Urinary bladder (tissue), 4 donors: ENCODE data around the gene ST6GALNAC3. TPM values are rescaled to one million over a fixed set of nuclear protein-coding genes. Genes with fewer than 3 reads are reported as not detected.
"Not testable (repeated sequence)": the region's sequence is repeated elsewhere in the genome, so short reads cannot be mapped to it uniquely, and the experiment has no call there.

Experiments used
- DNase-seq: peaks from one replicate; pipeline ENCODE4 v3.0.0-alpha.2; 2015; ENCODE audit errors: extremely low spot score
- H3K27ac ChIP-seq: one replicate; pipeline ENCODE4 v1.5.1; 2013; ENCODE audit warnings: low read depth, mild to moderate bottlenecking, moderate library complexity
- H3K36me3 ChIP-seq: one replicate; pipeline ENCODE4 v1.6.1; 2013; ENCODE audit warnings: mild to moderate bottlenecking, moderate library complexity; ENCODE audit not compliant: insufficient read depth
- H3K4me1 ChIP-seq: one replicate; pipeline ENCODE4 v1.6.1; 2013; ENCODE audit warnings: mild to moderate bottlenecking, moderate library complexity; ENCODE audit not compliant: insufficient read depth
- H3K4me3 ChIP-seq: one replicate; pipeline ENCODE4 v1.5.1; 2013; ENCODE audit warnings: low read depth, low read length
- WGBS: extraction: QIAGEN DNeasy Blood & Tissue Kit; methylation state at CpG from one replicate; pipeline ENCODE4 v1.1.7; 2013; 5-methylcytosine and 5-hydroxymethylcytosine counted together
- polyA plus RNA-seq: library from polyadenylated mRNA; stranded (reverse); fragments of 200-250 nt; gene quantifications from one replicate; pipeline ENCODE4 v1.2.3, GENCODE V29; 2013
- total RNA-seq: library from RNA; depleted of rRNA; stranded (reverse); fragments of >200 nt; gene quantifications from one replicate; pipeline ENCODE4 v1.2.3, GENCODE V29; 2014
- donor health status: healthy with polysubstance abuse.
- donor health status: healthy.

Gene ST6GALNAC3
- total and polyA plus RNA-seq, 2 donors = 5.1 to 39.1 TPM

GRCh38 chr1:76242587-76242986 is 168.0 kb downstream of the ST6GALNAC3 start:
- H3K4me3 ChIP-seq, H3K27ac ChIP-seq, DNase-seq, H3K4me1 ChIP-seq, H3K36me3 ChIP-seq: not testable (repeated sequence)
- 92% methylated on average over 1 of the region's 1 CpG for WGBS

DNA sequence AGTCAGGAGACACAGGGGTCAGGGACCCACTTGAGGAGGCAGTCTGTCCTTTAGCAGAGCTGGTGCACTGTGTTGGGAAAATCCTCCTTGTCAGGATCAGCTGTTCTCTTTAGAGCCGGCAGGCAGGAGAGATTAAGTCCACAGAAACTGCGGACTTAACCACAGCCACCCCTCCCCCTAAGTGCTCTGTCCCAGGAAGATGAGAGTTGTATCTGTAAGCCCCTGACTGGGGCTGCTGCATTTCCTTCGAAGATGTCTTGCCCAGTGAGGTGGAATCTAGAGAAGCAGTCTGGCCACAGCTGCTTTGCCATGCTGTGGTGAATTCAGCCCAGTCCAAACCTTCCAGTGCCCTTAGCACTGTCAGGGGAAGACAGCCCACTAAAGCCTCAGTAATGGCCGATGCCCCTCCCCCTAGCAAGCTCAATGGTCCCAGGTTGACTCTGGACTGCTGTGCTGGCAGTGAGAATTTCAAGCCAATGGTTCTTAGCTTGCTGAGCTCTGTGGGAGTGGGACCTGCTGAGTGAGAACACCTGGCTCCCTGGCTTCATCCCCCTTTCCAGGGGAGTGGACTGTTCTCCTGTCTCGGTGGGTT is 172.8 kb downstream of the ST6GALNAC3 start:
- no peak overlapping the region for H3K27ac ChIP-seq
- H3K4me1 ChIP-seq = no peaks in the 10 kb centered on the region
- 59% methylated on average over 5 of the region's 5 CpGs for WGBS
- H3K4me3 ChIP-seq = no peak overlapping the region
- H3K36me3 ChIP-seq = no peaks in the 10 kb centered on the region
- no peak for DNase-seq

GRCh38 chr1:76250271-76250670 is 175.7 kb downstream of the ST6GALNAC3 start:
- H3K27ac ChIP-seq = no peak overlapping the region
- H3K4me3 ChIP-seq = no peak overlapping the region
- no peak for DNase-seq
- 67% methylated on average over 2 of the region's 2 CpGs for WGBS
- no peaks in the 10 kb centered on the region for H3K36me3 ChIP-seq
- no peaks in the 10 kb centered on the region for H3K4me1 ChIP-seq

GRCh38 chr1:76252431-76252830 is 177.9 kb downstream of the ST6GALNAC3 start:
- Histone ChIP-seq H3K4me1 (no peaks in the 10 kb centered on the region), H3K36me3 (no peaks in the 10 kb centered on the region), H3K27ac (no peak overlapping the region), H3K4me3 (no peak overlapping the region)
- DNase-seq = no peak
- WGBS = 75% methylated on average over 3 of the region's 3 CpGs

DNA sequence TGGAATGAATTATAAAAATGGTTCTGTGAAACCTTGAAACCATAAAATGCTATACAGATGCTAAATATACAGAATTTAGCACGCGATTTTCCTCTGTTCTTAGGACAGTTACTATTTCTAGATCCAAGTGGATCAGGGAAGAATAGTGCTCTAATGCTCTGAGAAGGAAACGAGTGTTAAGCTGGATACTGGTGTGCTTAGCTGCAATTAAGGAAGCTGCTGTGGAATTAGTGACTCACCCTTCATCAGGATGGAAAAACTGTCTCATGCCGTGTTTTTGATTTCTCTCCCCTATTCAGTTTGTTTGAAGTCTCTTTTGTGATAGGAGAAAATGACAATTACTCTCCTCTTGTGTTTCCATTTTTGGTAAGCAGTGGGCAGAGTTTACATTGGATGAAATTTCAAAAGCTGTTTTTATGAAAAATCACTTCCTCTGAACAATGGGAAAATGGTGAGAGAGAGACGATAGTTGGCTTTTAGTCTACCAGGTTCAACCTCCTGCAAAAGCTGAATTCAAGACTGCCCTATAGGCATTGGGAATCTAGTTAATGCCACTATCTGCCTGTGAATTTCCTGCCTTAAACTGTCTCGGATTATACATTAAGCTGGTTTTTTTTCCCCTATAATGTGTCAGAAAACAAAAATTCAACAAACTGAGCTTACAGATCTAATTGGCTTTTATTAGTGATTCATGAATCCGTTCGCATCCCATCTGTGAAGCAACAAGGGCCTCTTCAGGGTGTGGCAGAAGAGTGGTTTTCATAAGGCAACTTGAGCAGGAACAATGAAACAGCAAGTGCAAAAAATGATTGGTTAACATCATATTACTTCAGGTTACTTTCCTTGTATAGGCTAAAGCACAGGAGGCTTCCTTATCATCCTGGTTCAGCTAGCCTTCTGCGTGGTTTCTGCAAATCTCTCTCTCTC is 179.8 kb downstream of the ST6GALNAC3 start:
- peaks cover 2% of the 10 kb centered on the region for H3K4me1 ChIP-seq
- H3K4me3 ChIP-seq = no peak overlapping the region
- H3K36me3 ChIP-seq = no peaks in the 10 kb centered on the region
- H3K27ac ChIP-seq = no peak overlapping the region
- no peak for DNase-seq
- WGBS = 79% methylated on average over 9 of the region's 9 CpGs

- no peak for DNase-seq
- no peak overlapping the region for H3K4me3 ChIP-seq
- 73% methylated on average over 3 of the region's 3 CpGs for WGBS
- H3K27ac ChIP-seq = no peak overlapping the region
- H3K36me3 ChIP-seq = no peaks in the 10 kb centered on the region
- H3K4me1 ChIP-seq = peaks cover 2% of the 10 kb centered on the region
These were observed 182.0 kb downstream of the ST6GALNAC3 start for GRCh38 chr1:76256289-76257223.

DNA sequence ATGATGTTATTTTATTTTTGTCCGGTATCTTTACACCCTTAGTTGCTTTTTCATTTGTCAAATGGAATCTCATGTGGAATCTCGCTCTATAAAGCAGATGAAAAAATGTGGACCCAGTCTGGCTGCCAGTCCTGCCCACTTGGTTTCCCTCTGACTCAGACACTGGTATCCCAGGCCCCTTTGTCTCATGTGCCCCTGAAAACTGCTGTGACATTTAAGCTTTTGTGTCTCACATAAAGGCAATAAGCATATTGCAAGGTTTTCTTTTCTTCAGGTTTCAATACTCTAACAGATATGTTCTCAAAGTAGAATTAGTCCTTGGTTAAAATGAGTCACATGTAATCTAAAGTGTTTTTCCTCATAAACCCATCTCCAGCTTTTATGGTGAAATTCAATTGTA is 183.3 kb downstream of the ST6GALNAC3 start:
- no peak overlapping the region for H3K27ac ChIP-seq
- 98% methylated on average over 2 of the region's 2 CpGs for WGBS
- DNase-seq = no peak
- peaks cover 2% of the 10 kb centered on the region for H3K4me1 ChIP-seq
- no peaks in the 10 kb centered on the region for H3K36me3 ChIP-seq
- H3K4me3 ChIP-seq = no peak overlapping the region

- DNase-seq = no peak
- 85% methylated on average over 1 of the region's 1 CpG for WGBS
- peak overlapping the region; percentile 23 for H3K27ac ChIP-seq
These were observed 184.7 kb downstream of the ST6GALNAC3 start for GRCh38 chr1:76259270-76259669.

DNA sequence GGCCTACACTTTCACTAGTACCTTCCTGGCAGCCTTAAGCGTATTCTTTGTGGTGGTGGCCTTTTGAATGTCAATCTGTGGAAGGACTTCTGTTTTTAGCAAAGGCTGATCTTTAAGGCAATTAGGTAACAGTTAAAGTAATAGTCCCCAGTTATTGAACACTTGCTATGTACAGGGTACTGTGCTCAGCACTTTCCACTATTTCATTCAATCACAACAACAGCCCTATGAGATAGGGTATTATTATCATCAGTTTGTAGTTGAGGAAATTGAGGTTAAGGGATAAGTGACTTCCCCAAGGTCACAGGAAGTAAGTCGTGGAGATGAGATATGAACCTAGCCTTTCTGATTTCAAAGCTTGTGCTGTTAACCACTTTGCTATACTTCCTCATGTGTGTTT is 185.7 kb downstream of the ST6GALNAC3 start:
- H3K4me3 ChIP-seq = no peak overlapping the region
- H3K27ac ChIP-seq = no peak overlapping the region
- no peak for DNase-seq
- WGBS = 78% methylated on average over 2 of the region's 2 CpGs
- peaks cover 2% of the 10 kb centered on the region for H3K4me1 ChIP-seq
- no peaks in the 10 kb centered on the region for H3K36me3 ChIP-seq

More at GRCh38 chr1:76259270-76259669, 184.7 kb downstream of the ST6GALNAC3 start:
- no peaks in the 10 kb centered on the region for H3K36me3 ChIP-seq
- peaks cover 2% of the 10 kb centered on the region for H3K4me1 ChIP-seq
- H3K4me3 ChIP-seq = no peak overlapping the region

DNA sequence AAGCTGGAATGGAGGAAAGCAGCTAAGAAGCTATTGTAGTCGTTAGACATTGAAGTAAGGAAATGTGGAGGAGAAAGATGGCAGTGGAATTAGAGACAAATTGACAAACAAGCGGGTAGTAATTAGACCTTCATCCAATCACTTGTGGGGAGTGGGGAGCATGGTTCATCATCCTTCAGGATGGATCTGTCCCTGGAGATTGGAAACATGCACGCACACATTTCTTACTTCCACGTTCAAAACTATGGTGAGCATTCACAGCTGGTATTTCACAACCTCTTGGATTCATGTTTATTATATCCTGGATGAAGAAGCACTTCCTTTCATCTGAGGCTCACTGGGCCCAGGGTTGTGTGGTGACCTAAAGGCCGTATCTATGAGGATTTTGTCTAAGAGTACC is 188.1 kb downstream of the ST6GALNAC3 start:
- 80% methylated on average over 5 of the region's 5 CpGs for WGBS
- H3K27ac ChIP-seq = no peak overlapping the region

GRCh38 chr1:76264642-76265041 is 190.1 kb downstream of the ST6GALNAC3 start:
- no peak overlapping the region for H3K27ac ChIP-seq
- no peak for DNase-seq
- no peak overlapping the region for H3K4me3 ChIP-seq
- no peaks in the 10 kb centered on the region for H3K4me1 ChIP-seq
- H3K36me3 ChIP-seq = no peaks in the 10 kb centered on the region

More for the DNA sequence above, 188.1 kb downstream of the ST6GALNAC3 start:
- Histone ChIP-seq H3K36me3 (no peaks in the 10 kb centered on the region), H3K4me1 (peaks cover 2% of the 10 kb centered on the region), H3K4me3 (no peak overlapping the region)
- DNase-seq = no peak

DNA sequence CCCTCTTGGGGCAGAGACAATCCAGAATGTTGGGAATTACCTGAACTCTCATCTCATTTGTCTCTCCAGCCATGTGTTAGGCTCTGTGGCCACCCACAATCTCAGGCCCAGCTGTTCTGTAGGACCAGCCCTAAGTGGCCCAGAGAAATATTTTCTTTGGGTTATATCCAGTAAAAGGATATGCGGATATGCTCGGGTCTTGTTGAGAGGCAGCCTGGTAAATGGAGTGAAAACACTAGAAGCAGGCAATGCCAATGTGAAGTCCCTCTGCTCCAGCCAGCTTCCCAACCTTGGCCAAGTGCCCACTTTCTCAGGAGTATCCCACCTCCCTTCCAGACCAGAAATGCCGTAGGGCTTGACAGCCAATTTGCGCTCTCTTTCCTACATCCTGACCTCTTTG is 192.2 kb downstream of the ST6GALNAC3 start:
- DNase-seq = no peak
- Histone ChIP-seq H3K27ac (no peak overlapping the region), H3K4me1 (no peaks in the 10 kb centered on the region), H3K4me3 (no peak overlapping the region), H3K36me3 (no peaks in the 10 kb centered on the region)
- WGBS = 80% methylated on average over 4 of the region's 4 CpGs

GRCh38 chr1:76267631-76268030 is 193.1 kb downstream of the ST6GALNAC3 start:
- 94% methylated on average over 2 of the region's 2 CpGs for WGBS
- Histone ChIP-seq H3K4me1 (no peaks in the 10 kb centered on the region), H3K4me3 (no peak overlapping the region), H3K36me3 (no peaks in the 10 kb centered on the region), H3K27ac (no peak overlapping the region)
- DNase-seq = no peak
